Activated T-helper 2 cell treated with anti-CD3 and anti-CD28 coated beads, Interferon-gamma antibody, Interleukin-2, Interleukin-4, amounts not matched to agents 10 μg/mL and 5 μg/mL and 100 μg/mL, durations not matched to agents 14 hours and 24 hours and 36 hours (primary cell): ENCODE data around the gene TCF25. TPM values are rescaled to one million over a fixed set of nuclear protein-coding genes. Genes with fewer than 3 reads are reported as not detected.
A peak's percentile ranks its signal among the peaks of the same experiment; 100 is the strongest.
"Not testable (repeated sequence)": the region's sequence is repeated elsewhere in the genome, so short reads cannot be mapped to it uniquely, and the experiment has no call there.

Experiments used
- DNase-seq: peaks from one replicate; pipeline ENCODE4 v3.0.0; 2021; ENCODE audit warnings: low spot score
- H3K27ac Mint-ChIP-seq: one replicate; pipeline ENCODE4 v1.8.0; 2021; ENCODE audit warnings: mixed read lengths
- H3K27me3 Mint-ChIP-seq: one replicate; pipeline ENCODE4 v1.8.0; 2021; ENCODE audit warnings: low read depth, mixed read lengths
- H3K36me3 Mint-ChIP-seq: one replicate; pipeline ENCODE4 v1.8.0; 2021; ENCODE audit warnings: low read depth, mixed read lengths
- H3K4me1 Mint-ChIP-seq: one replicate; pipeline ENCODE4 v1.8.0; 2021; ENCODE audit warnings: low read depth, mixed read lengths
- H3K4me3 Mint-ChIP-seq: one replicate; pipeline ENCODE4 v1.8.0; 2021; ENCODE audit warnings: low read depth, mild to moderate bottlenecking, moderate library complexity, mixed read lengths
- H3K9me3 Mint-ChIP-seq: one replicate; pipeline ENCODE4 v1.8.0; 2021; ENCODE audit warnings: mixed read lengths
- intact Hi-C: fragments of 100-400 bp; cut with micrococcal nuclease; formaldehyde crosslinking; loops from one replicate; pipeline ENCODE4 v1.15.1; 2023
- total RNA-seq: library from RNA; stranded (reverse); gene quantifications from 2 replicates; pipeline ENCODE4 v1.2.3, GENCODE V29; 2022

TCF25 gene
- total RNA-seq, 1 donor from 2014 or later: 211 TPM

DNA sequence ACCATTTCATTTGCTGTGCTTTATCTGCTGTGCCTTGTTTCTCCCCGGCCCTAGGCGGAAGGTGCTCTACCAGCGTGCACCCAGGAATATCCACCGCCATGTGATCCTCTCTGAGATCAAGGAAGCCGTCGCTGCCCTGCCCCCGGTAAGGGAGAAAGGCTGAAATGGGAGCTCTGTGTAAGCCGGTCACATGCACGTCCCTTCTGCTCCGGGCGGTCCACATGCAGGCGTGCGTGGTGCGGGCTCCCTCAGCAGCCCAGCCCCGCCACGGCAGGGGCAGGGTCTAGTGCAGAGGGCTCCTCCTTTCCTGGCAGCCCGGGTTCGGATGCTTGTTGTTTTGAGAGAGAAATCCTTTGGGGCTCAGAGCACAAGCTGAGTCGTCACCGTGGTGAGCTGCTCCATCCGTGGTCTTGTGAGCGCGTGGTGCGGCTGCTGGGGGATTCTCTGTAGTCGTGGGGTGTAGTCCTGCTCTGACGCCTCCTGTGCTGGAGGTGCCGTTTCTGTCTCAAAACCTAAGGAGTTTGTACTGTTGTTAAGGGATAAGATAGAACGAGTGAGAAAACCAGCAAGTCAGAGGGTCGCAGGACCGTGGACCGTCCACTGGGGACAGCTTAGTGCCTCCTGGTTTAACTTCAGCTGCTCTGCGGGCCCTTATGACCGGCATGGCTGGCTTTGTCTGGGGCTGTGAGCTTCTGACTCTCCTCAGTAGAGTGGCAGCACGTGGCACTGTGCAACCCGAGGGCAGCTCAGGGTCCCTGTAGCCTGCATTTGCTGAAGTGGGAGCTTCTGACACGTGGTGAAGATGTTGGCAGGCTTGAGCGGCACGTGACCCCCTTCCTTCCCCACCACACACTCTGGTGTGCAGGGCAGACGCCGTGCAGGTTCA lies 33.0 kb downstream of the TCF25 start:
- Mint-ChIP-seq H3K27ac (no peak overlapping the region), H3K4me1 (no peaks in the 10 kb centered on the region), H3K4me3 (no peak overlapping the region), H3K27me3 (no peaks in the 10 kb centered on the region), H3K36me3 (peaks cover 50% of the 10 kb centered on the region), H3K9me3 (no peaks in the 10 kb centered on the region)
- intact Hi-C loops: no loop called here
- DNase-seq: no peak

DNA sequence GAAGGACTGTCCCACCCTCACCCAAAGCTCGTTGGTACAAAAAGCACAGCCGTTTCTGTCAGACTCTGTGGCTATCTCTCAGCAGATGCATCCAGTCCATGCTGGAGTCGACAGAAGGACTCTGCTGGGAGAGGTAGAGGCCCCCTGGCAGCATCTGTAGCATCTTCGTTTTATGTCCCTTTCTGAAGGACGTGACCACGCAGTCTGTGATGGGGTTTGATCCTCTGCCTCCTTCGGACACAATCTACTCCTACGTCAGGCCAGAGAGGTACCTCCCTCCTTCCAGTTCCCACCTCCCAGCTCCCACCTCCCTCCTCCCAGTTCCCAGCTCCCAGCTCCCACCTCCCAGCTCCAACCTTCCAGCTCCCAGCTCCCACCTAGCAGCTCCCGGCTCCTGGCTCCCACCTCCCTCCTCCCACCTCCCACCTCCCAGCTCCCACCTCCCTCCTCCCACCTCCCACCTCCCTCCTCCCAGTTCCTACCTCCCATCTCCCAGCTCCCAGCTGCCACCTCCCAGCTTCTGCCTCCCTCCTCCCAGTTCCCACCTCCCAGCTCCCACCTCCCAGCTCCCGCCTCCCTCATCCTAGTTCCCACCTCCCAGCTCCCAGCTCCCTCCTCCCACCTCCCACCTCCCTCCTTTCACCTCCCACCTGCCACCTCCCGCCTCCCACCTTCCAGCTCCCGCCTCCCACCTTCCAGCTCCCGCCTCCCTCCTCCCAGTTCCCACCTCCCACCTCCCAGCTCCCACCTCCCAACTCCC lies 33.8 kb downstream of the TCF25 start:
- Mint-ChIP-seq H3K9me3 (no peaks in the 10 kb centered on the region), H3K4me1 (no peaks in the 10 kb centered on the region), H3K36me3 (peaks cover 58% of the 10 kb centered on the region), H3K27me3 (no peaks in the 10 kb centered on the region), H3K27ac (no peak overlapping the region), H3K4me3 (no peak overlapping the region)
- DNase-seq: no peak
- intact Hi-C loops: no loop called here

- Mint-ChIP-seq H3K9me3 (no peaks in the 10 kb centered on the region), H3K4me1 (no peaks in the 10 kb centered on the region), H3K4me3 (no peak overlapping the region), H3K27me3 (no peaks in the 10 kb centered on the region), H3K36me3 (peaks cover 61% of the 10 kb centered on the region), H3K27ac (no peak overlapping the region)
- intact Hi-C loops: no loop called here
- no peak for DNase-seq
Measured at GRCh38 chr16:89908236-89908635, 34.8 kb downstream of the TCF25 start.

- Mint-ChIP-seq H3K36me3 (peaks cover 66% of the 10 kb centered on the region), H3K27ac (no peak overlapping the region), H3K4me1 (no peaks in the 10 kb centered on the region), H3K4me3 (no peak overlapping the region), H3K27me3 (no peaks in the 10 kb centered on the region), H3K9me3 (no peaks in the 10 kb centered on the region)
- DNase-seq: peak; percentile 60
- intact Hi-C loops: loop anchor here (1.0 kb wide), 1 partner anchor 46 kb away; no protein-coding TSS in a partner anchor
Measured at GRCh38 chr16:89909777-89910716, 36.7 kb downstream of the TCF25 start.

DNA sequence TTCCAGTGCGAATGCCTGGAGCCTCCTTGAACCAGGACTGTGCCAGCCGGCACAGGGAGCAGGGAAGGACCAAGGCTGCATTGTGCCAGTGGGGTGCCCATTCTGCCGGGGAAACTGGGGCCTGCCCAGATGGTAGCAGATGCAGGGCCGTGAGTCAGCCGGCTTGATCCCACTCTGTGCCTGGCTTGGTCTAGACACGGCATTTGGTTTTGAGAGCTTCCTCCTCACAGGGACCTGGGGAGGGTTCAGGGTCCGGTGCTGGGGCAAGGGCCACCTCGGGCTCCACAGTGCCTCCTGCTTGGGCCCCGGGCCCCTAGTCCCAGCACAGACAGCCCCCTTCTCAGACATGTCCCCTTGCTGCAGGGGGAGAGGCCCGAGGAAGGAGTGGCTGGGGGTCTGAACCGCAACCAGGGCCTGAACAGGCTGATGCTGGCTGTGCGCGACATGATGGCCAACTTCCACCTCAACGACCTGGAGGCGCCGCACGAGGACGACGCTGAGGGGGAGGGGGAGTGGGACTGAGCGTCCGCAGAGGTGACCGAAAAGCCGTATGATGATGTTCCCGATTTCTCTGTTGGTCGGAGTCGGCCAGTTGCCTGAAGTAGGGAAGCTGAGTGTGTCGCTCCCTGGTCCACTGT lies 37.4 kb downstream of the TCF25 start:
- no peaks in the 10 kb centered on the region for H3K4me1 Mint-ChIP-seq
- intact Hi-C loops: loop anchor here (1.0 kb wide), 1 partner anchor 47 kb away; no protein-coding TSS in a partner anchor

DNA sequence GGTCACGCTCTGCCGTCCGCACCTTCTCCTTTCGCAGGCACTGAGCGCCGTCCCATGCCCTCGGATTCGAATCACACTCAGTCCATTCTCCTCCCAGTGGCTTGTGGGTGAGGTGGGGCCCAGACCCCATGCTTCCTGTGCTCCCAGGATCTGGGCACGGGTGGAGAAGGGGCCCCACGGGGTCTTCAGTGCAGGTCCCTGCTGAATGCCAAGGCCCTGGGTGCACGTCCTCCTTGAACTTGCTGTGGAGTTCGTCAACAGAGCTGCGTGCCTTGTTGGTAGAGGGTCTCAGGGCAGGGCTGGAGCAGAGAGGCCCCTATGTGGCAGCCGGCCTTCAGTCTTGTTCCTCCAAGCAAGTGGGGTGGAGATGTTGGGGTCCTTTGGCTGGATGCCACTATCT lies 38.0 kb downstream of the TCF25 start:
- no peaks in the 10 kb centered on the region for H3K4me1 Mint-ChIP-seq
- H3K27me3 Mint-ChIP-seq: no peaks in the 10 kb centered on the region
- H3K4me3 Mint-ChIP-seq: no peak overlapping the region
- no peak overlapping the region for H3K27ac Mint-ChIP-seq
- no peaks in the 10 kb centered on the region for H3K9me3 Mint-ChIP-seq
- intact Hi-C loops: no loop called here
- peaks cover 64% of the 10 kb centered on the region for H3K36me3 Mint-ChIP-seq
- DNase-seq: no peak

More for the DNA sequence above, 37.4 kb downstream of the TCF25 start:
- Mint-ChIP-seq H3K27me3 (no peaks in the 10 kb centered on the region), H3K36me3 (peaks cover 64% of the 10 kb centered on the region), H3K9me3 (no peaks in the 10 kb centered on the region), H3K4me3 (no peak overlapping the region), H3K27ac (no peak overlapping the region)
- DNase-seq: no peak

- Mint-ChIP-seq H3K27me3 (no peaks in the 10 kb centered on the region), H3K36me3 (peaks cover 56% of the 10 kb centered on the region), H3K4me1 (no peaks in the 10 kb centered on the region), H3K9me3 (no peaks in the 10 kb centered on the region), H3K27ac (no peak overlapping the region), H3K4me3 (no peak overlapping the region)
- intact Hi-C loops: no loop called here
- no peak for DNase-seq
Measured at GRCh38 chr16:89912143-89912542, 38.8 kb downstream of the TCF25 start.

GRCh38 chr16:89912627-89913026 lies 39.2 kb downstream of the TCF25 start:
- H3K27ac Mint-ChIP-seq: no peak overlapping the region

DNA sequence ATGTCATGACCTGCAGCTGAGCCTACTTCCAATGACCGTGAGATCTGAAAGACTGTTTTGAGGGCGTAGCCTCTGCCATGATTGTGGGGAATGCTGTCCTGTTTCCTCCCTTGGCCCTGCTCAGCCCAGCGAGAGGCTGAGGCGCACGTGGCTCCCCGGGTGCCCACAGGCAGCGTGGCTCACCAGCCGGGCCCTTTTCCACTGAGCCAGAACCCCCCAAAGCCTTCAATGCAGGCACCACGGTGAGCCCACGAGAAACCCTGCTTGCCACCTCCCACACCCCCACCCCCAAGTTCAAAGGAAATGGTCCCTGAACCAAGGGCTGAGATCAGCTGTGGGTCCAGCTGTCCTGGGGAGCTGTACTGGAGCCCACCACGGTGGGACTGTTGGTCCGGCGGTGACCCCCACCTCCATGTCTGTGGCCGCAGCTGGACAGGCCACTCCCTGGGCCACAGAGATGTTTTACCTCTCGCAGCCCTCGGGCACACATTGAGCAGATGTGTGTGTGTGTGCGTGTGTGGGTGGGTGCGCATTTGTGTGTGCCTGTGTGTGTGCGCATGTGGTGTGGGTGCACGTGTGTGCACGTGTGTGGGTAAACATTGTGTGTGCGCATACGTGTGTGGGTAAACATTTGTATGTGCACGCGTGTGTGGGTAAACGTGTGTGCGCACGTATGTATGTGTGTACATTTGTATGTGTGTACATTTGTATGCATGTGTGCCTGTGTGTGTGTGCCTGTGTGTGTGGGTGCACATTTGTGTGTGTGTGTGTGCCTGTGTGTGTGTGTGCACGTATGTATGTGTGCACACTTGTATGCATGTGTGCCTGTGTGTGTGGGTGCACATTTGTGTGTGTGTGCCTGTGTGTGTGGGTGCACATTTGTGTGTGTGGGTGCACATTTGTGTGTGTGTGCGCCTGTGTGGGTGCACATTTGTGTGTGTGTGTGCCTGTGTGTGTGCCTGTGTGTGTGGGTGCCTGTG lies 40.3 kb downstream of the TCF25 start:
- Mint-ChIP-seq H3K4me1 (peaks cover 7% of the 10 kb centered on the region), H3K27ac (no peak overlapping the region), H3K27me3 (peaks cover 1% of the 10 kb centered on the region), H3K36me3 (peaks cover 50% of the 10 kb centered on the region), H3K9me3 (no peaks in the 10 kb centered on the region), H3K4me3 (no peak overlapping the region)
- DNase-seq: no peak
- intact Hi-C loops: no loop called here

More at GRCh38 chr16:89912627-89913026, 39.2 kb downstream of the TCF25 start:
- peaks cover 2% of the 10 kb centered on the region for H3K4me1 Mint-ChIP-seq
- no peaks in the 10 kb centered on the region for H3K27me3 Mint-ChIP-seq
- no peak for DNase-seq
- no peak overlapping the region for H3K4me3 Mint-ChIP-seq
- no peaks in the 10 kb centered on the region for H3K9me3 Mint-ChIP-seq
- intact Hi-C loops: no loop called here
- H3K36me3 Mint-ChIP-seq: peaks cover 55% of the 10 kb centered on the region

DNA sequence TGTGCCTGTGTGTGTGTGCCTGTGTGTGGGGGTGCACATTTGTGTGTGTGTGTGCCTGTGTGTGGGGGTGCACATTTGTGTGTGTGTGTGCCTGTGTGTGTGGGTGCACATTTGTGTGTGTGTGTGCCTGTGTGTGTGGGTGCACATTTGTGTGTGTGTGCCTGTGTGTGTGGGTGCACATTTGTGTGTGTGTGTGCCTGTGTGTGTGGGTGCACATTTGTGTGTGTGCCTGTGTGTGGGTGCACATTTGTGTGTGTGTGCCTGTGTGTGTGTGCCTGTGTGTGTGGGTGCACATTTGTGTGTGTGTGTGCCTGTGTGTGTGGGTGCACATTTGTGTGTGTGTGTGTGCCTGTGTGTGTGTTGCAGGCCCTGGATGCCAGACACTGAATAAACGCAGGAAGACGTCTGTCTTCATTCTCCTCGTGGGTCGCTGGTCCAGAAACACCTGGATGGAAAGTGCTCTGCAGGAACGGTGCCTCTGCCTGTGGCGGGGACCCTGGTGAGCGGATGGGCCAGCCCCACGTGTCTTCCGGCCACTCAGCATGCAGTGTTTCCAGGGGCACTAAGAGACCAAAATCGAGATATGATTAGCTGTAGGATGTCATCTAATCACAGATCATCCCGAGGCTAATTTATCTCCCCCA lies 41.4 kb downstream of the TCF25 start:
- intact Hi-C loops, H3K27ac Mint-ChIP-seq, DNase-seq, H3K4me1 Mint-ChIP-seq, H3K9me3 Mint-ChIP-seq, H3K27me3 Mint-ChIP-seq, H3K4me3 Mint-ChIP-seq: not testable (repeated sequence)
- peaks cover 41% of the 10 kb centered on the region for H3K36me3 Mint-ChIP-seq
